Right renal cortex interstitium (tissue), 3 donors: ENCODE results near the gene STAT6. TPM values are rescaled to one million over a fixed set of nuclear protein-coding genes. Genes with fewer than 3 reads are reported as not detected.
"Not testable (repeated sequence)": the region's sequence is repeated elsewhere in the genome, so short reads cannot be mapped to it uniquely, and the experiment has no call there.

Experiments used
- DNase-seq, 3 donors: peaks; one replicate each; pipeline ENCODE4 v3.0.0-alpha.2; 2013; ENCODE audit warnings: low read depth in 3 of 3, low spot score in 2 of 3
- polyA plus RNA-seq, 3 donors: library from polyadenylated mRNA; unstranded; fragments of 120-200 nt; gene quantifications; one replicate each; pipeline ENCODE4 v1.2.1, GENCODE V29; 2013; ENCODE audit not compliant: insufficient read length in 3 of 3

Gene STAT6
- polyA plus RNA-seq, 3 donors, result 89.6 to 106 (median 99.2) TPM

DNA sequence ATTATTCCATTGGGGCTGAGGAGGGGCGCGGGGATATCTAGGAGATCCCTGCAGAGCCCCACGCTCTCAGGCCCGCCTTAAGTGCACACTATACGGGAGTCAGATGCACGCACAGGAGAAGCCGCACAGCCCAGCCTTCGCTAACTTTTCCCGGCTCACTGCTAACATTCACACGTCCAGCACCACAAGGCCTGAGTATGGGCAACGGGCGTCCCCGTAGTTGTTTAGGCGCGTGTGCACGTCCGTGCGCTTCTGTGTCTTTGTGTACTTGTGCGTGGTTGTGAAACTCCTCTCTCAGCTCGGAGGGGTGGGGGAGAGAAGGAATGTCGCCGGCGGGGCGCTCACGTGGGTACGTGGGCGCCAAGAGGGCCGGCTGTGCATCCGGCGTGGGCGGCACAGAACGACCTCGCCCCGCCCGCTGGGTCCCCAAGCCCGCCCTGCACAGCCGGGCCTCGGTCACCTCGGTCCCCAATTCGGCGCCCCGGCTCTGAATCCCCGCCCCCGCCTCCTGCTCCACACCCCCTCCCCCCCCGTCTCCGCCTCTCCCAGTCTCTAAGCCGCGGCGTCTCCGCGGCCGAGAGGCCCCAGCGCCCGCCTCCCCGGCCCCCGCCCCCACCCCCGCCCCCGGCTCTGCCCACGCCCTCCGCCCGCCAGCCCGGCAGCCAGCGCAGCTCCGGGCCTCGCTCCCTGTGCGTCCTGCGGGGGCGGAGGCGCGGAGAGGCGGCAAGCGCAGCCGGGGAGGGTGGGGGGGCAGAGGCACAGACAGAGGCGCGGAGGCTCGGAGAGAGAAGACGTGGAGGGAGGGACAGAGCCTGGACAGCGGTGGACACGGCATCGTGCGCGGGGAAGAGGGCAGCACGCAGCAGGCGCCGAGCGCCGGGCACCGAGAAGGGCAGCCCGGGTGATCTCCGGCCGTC, 22.6 kb downstream of the STAT6 start, which contains the start of gene NAB2:
TSS of gene NAB2 (plus strand) at position 761 of the 917 bp plus-strand sequence. CDS start 158 bp downstream, outside the sequence.
- DNase-seq, result peak; percentile 82 to 90 (median 86)

GRCh38 chr12:57087691-57088353, 23.3 kb downstream of the STAT6 start:
- DNase-seq, result peak; percentile 80 to 88 (median 85)

DNA sequence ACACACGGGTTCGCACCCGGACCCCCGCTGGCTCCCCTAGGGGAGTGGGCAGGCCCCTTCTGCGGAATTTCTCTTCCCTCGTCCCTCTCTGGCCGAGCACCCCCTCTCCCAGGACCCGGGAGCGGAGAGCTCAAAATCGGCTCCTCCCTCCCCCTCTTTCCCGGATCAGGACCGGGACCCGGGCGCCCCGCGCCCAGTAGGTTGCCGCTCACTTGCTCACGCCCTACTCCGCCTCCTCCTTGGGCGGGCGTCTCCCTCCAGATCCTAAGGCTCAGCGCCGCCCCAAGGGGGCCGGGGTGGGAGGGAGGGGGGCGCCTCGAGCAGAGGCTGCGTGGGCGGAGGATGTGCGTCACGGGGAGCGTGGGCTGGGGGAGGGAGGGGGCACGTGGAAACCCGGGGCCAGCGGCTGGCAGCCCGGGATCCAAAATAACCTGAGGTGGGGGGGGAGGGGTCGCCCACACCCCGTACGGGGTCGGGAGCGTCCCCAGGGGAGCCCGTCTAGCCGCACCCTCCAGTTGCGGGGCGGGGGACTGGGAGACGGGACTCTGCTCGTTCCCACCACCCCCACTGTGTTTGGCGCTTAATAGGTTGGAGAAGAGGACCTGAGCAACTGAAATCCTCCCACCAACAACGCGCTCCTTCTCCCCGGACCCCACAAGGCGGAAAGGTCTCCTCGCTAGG, 24.0 kb downstream of the STAT6 start:
- DNase-seq, result peak in 1 of 3 donors; percentile 72

- DNase-seq, result peak in 1 of 3 donors; percentile 71
Observed at GRCh38 chr12:57086493-57087009, 24.6 kb downstream of the STAT6 start.

DNA sequence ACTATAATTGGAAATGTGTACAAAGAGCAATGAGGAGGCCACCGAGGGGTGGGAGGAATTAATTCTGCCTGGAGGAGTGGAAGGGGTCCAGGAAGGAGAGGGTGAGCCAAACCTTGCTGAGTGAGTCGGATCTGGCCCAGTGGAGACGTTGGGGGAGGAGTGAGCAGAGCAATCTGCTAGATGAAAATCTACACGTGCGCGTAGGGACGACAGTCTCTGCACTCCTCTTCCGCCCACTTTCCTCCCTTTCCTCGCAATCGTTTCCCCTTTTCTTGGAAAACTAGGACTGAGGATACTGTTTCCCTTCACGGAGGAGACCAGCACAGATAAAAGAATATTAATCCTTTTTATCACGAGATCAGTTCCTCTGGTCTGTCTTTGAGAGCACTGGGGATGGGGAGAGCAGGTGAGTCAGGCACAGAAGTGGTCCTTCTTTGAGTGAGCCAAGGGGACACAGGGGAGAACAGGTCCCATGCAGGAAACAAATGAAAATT, 25.1 kb downstream of the STAT6 start:
- peak in 1 of 3 donors; percentile 68 for DNase-seq

- DNase-seq, result no peak
Observed at GRCh38 chr12:57080855-57081254, 30.3 kb downstream of the STAT6 start.

DNA sequence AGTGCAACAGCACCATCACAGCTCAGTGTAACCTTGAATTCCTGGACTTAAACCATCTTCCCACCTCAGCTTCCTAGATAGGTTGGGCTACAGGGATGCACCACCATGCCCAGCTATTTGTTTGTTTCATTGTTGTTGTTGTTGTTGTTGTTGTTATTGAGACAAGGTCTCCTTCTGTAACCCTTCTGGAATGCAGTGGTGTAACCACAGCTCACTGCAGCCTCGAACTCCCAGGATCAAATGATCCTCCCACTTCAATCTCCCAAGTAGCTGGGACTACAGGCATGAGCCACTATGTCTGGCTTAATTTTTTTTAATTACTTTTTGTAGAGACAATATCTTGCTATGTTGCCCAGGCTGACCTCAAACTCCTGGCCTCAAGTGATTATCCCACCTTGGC, 31.3 kb downstream of the STAT6 start:
- DNase-seq, result no peak

- DNase-seq, result peak; percentile 98 to 100 (median 100)
Observed at GRCh38 chr12:57078519-57079404, 32.4 kb downstream of the STAT6 start, which contains the start of gene NEMP1. NEMP1 (minus strand) TSS chr12:57078791; CDS start chr12:57078745, 46 bp downstream.

DNA sequence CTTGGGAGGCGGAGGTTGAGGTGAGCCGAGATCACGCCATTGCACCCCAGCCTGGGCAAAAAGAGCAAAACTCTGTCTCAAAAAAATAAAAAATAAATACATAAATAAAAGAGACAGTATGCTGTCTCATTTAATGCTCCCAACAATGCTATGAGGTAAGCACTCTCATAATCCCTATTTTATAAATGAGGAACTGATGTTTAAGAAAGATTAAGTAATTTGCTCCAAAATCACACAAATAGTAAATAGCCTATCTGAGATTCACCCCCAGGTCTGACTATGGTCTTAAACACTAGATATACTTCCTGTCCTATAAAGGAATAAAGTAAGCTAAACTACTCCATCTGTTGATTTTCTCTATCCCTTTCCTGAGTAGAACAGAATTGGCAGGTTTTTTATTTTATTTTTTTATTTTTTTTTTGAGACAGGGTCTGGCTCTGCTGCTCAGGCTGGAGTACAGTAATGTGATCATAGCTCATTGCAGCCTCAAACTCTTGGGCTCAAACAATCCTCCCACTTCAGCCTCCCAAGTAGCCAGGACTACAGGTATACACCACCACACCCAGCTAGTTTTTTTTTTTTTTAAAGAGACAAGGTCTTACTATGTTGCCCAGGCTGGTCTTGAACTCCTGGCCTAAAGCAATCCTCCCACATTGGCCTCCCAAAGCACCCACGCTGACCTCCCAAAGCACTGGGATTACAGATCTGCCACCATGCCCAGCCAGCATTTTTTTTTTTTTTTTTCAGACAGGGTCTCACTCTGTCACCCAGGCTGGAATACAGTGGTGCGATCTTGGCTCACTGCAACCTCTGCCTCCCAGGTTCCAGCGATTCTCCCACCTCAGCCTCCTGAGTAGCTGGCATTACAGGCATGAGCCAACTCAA, 37.4 kb downstream of the STAT6 start:
- not testable (repeated sequence) for DNase-seq

GRCh38 chr12:57072661-57073060, 38.5 kb downstream of the STAT6 start:
- DNase-seq, result no peak

- DNase-seq, result peak in 2 of 3 donors; percentile 60 to 71
Observed at GRCh38 chr12:57069523-57069922, 41.6 kb downstream of the STAT6 start.

DNA sequence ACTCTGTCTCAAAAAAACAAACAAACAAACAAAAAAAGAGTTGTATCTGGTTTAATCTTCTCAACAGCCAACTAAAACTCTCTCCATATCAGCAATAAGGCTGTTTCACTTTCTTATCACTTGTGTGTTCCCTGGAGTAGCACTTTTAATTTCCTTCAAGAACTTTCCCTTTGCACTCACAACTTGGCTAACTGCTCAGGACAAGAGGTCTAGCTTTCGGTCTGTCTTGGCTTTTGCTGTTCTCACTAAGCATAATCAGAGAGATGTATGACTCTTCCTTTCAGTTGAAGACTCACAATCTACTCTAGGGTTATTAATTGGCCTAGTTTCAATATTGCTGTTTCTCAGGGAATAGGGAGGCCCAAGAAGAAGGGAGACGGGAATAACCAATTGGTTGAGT, 44.9 kb downstream of the STAT6 start:
- DNase-seq, result no peak

GRCh38 chr12:57063991-57064685, 47.0 kb downstream of the STAT6 start:
- no peak for DNase-seq

GRCh38 chr12:57058454-57058853, 52.7 kb downstream of the STAT6 start:
- DNase-seq, result no peak

DNA sequence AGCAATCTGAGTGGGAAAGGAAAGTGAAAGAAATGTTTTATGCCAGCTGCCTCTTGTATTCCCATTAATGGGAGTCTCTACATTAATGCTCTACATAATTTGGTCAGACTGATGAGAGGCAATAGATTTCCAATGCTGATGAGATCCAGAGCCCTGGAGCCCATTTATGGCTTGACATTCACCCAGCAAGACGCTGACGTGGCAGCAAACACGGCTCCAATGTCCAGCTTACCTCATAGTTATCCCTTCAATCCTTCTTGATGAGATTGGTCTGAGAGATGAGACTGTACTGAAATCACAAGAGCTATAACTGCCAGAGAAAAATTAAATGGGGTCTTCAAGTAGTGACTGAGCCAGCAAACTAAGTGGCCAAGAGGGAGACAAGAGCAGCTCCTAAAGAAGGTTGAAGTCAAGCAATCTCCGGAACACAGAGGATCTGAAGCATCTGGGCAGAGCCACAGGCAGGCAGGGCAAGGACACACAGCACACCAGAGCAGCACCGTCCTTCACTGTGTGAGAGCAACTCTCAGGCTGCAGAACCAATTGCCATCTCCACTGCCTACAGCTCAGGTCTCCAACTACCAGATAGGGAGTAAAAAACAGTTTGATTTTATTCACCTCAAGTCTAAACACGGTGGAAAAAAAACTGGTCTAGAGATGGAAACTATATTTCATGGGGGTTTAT, 54.0 kb downstream of the STAT6 start:
- no peak for DNase-seq

GRCh38 chr12:57055824-57056223, 55.3 kb downstream of the STAT6 start:
- no peak for DNase-seq

DNA sequence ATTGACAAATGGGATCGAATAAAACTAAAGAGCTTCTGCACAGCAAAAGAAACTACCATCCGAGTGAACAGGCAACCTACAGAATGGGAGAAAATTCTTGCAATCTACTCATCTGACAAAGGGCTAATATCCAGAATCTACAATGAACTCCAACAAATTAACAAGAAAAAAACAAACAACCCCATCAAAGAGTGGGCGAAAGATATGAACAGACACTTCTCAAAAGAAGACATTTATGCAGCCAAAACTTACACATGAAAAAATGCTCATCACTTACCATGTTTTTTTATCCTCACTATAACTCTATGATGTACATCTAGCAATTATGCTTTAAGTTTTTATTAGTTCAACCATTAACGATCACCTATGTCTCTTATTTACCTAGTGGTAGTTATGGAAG, 57.3 kb downstream of the STAT6 start:
- DNase-seq, result not testable (repeated sequence)
